CD4-positive, alpha-beta T cell treated with Interleukin-17A for 4 hours (primary cell): Measurements from ENCODE around the gene EFTUD2.

Experiments used
- DNase-seq: peaks from one replicate; pipeline ENCODE4 v3.0.0-alpha.2; 2020; ENCODE audit warnings: mixed read lengths

EFTUD2 gene

GRCh38 chr17:44910231-44911106 is 11.2 kb upstream of the EFTUD2 start:
- DNase-seq = no peak

- DNase-seq = no peak
Observed at GRCh38 chr17:44909681-44910144, 10.5 kb upstream of the EFTUD2 start.

- DNase-seq = no peak
Observed at GRCh38 chr17:44908761-44909326, 9.6 kb upstream of the EFTUD2 start.

- DNase-seq = no peak
Observed at GRCh38 chr17:44907729-44908470, 8.7 kb upstream of the EFTUD2 start.

- no peak for DNase-seq
Observed at GRCh38 chr17:44906763-44907728, 7.8 kb upstream of the EFTUD2 start.

GRCh38 chr17:44906010-44906646 is 6.9 kb upstream of the EFTUD2 start:
- DNase-seq = no peak

- no peak for DNase-seq
Observed at GRCh38 chr17:44905006-44906000, 6.1 kb upstream of the EFTUD2 start.

GRCh38 chr17:44904001-44904984 is 5.0 kb upstream of the EFTUD2 start:
- DNase-seq = no peak

GRCh38 chr17:44903012-44903685 is 3.9 kb upstream of the EFTUD2 start:
- DNase-seq = no peak

GRCh38 chr17:44902135-44902760 is 3.0 kb upstream of the EFTUD2 start:
- no peak for DNase-seq

GRCh38 chr17:44901411-44901921 is 2.2 kb upstream of the EFTUD2 start:
- DNase-seq = no peak

GRCh38 chr17:44900894-44901293 is 1.6 kb upstream of the EFTUD2 start:
- DNase-seq = no peak

- no peak for DNase-seq
Observed at GRCh38 chr17:44898768-44899073, 524 bp downstream of the EFTUD2 start.

- DNase-seq = no peak
Observed at GRCh38 chr17:44894642-44895041, 4.6 kb downstream of the EFTUD2 start.

- no peak for DNase-seq
Observed at GRCh38 chr17:44892250-44892649, 7.0 kb downstream of the EFTUD2 start.

- no peak for DNase-seq
Observed at GRCh38 chr17:44889003-44889402, 10.2 kb downstream of the EFTUD2 start.

- peak; percentile 47 for DNase-seq
Observed at GRCh38 chr17:44887971-44888954, 11.0 kb downstream of the EFTUD2 start.
